Measurements from ENCODE around the gene GNG2.

The GNG2 gene

GRCh38 chr14:51942971-51943370, 82.6 kb downstream of the GNG2 start:
- DNase-seq (ENCODE audit: low read depth) = no peak

DNA sequence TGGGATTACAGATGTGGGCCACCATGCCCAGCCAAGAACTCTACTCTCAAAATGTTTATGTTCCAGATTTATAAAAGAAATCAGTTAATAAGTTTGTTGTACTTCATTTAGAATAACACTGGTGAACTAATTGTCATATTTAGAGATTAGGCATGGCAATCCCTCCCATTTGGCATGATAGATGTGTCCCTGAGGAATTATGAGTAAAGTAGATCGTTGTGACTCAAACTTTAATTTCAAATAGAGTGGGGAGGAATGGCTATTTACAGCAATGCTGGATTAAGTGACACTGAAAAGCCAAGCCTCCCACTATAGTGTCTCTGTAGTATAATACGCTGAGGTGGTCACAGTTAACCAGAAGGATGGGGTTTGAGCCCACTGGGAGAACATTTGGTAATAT, 89.6 kb downstream of the GNG2 start:
- DNase-seq (ENCODE audit: low read depth) = no peak

DNA sequence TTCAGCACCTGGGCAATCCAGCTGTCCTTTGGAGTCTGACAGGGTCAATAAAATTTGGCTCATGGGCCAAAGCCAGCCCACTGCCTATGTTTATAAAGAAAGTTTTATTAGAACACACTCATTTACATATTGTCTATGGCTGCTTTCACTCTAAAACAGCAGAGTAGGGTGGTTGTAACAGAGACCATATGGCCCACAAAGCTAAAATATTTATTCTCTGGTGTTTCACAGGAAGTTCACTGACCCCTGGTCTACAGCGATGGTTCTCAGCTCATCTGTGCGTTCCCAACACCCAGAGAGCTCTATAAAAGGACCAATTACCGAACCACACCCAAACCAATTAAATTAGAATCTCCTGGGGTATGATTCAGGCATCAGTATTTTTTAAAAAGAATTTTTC, 91.2 kb downstream of the GNG2 start:
- no peak for DNase-seq (ENCODE audit: low read depth)

DNA sequence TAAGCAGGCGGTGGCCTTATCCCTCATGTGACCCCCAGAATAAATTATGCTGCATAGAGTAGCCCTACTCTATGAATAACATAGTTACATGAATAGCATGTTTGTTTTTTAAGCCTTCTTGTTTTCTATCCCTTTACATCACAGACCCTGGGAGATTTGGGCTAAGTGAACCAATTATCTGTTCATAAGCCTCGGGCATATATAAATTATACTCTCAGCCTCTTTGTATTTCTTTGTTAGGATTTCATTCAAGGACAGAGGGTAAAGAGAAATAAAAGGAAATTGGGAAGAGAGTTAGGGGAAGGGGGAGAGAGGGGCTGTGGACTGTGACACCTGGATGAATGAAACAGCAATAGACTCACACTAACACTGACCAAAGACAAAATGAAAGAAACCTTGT, 93.6 kb downstream of the GNG2 start:
- no peak for DNase-seq (ENCODE audit: low read depth)

DNA sequence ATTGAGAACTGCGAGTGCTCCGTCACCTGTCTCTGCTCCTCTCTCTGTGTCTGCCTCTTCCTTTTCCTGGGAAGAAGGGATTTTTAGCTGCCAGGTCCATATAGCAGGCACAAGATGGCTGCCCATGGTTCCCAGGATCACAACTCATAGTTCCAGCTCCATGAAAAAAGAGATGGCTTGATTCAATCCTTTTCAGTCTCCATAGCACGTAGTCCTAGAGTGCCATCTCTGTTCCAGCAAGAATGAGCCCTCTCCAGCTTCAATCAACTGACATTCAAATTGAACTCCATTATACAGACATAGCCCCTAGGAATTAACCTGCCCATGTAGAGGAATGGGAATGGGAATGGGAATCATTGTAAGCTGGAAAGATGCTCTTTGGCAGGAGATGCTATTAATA, 94.2 kb downstream of the GNG2 start:
- DNase-seq (ENCODE audit: low read depth) = no peak

- no peak for DNase-seq (ENCODE audit: low read depth)
Measured at GRCh38 chr14:51957950-51958349, 97.5 kb downstream of the GNG2 start.

DNA sequence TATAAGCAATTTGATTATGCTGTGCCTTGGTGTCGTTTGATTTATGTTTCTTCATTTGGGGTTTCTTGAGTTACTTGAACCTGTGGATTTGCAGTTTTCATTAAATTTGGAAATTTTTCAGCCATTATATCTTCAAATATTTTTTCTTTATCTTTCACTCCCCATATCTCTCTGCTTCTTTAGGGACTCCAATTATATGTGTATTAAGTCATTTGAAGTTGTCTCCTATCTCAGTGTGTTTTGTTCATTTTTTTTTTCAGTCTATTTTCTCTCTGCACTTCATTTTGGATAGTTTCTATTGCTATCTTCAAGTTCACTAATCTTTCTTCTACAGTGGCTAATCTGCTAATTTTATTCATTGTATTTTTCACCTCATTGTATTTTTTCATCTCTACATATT, 99.5 kb downstream of the GNG2 start:
- DNase-seq (ENCODE audit: low read depth) = no peak

DNA sequence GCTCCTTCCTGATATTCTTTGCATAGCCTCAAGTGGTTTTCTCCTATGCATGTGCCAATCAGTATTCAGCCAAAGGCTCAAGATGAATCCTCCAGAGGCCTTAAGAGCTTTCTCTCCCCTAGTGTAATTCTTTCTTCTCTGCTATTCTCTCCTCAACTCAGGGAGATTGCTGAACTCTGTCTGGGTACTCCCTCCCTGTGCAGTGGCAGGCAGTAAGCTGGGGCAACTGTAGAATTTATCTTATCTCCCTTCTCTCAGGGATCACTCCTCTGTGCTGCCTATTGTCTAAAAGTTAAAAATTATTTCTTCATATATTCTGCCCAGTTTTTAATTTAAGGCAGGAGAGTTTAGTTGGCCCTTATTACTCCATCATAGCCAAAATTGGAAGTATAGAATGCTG, 100.5 kb downstream of the GNG2 start:
- DNase-seq (ENCODE audit: low read depth) = no peak

- DNase-seq (ENCODE audit: low read depth) = no peak
Measured at GRCh38 chr14:51962711-51963110, 102.3 kb downstream of the GNG2 start.

DNA sequence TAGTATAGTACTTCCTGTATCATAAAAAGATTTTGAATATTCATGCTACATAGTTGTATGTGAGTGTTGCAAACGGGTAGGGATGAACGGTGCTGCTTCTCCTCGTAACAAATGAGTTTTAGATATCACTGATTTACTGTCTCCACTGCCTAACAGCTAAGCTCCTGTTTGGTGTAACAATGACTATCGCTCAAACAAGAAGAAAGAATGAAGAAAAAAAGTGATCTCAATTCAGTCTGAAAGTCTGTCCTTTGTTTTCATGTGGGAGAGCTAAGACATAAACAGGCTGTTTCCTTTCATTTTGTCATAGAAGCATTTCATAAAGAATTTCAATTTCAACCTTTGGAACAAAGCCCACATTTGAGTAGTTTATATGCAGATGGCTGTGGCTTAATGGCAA, 102.9 kb downstream of the GNG2 start:
- no peak for DNase-seq (ENCODE audit: low read depth)

DNA sequence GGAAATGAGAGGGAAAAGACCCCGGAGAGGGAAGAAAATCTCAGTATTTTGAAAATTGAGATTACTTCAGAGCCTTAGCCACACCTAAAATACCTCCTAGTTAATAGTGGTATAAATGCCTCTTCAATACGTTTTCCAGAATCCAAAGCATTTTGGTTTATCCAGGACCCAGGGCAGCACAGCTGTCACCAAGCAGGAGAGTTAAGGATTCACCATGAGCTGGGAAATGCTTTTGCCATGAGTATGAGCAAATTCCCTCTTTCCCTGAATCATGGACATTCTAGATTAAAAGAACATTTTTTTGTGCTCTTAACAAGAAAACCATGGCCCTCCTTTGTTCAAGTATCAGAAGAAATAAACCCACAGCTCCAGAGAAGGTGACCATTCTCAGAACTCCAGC, 107.1 kb downstream of the GNG2 start:
- no peak for DNase-seq (ENCODE audit: low read depth)

DNA sequence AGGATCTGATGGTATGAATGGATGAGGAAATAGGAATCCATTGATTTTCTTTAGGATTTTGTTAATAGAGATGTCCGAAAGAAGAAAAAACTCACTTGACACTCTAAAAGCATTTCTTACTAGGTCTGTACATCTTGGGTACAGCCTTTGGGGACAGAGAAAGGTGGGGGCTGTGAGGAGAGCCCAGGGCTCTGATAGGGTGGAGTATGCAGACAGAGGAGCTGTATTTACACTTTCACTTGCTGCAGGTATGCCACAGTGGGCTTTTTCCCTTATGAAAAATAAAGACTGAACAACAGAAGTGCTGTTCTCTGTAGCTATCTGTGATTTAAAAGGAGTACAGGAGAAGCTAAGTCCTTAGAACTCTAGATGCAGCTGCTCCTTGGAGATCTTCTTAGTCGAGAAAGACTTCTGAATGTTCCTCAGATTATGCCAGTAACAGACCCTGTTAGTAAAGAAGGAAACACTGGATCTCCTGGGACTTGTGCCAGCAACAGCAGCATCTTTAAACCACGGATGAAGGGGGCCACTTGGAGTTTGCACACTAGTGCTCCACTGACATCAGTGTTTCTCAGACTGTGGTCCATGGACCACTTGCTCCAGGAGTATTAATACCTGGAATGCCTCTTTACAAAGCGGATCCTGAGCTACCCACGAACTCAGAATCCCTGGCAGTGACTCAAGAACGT, 109.6 kb downstream of the GNG2 start:
- no peak for DNase-seq (ENCODE audit: low read depth)

- DNase-seq (ENCODE audit: low read depth) = no peak
Measured at GRCh38 chr14:51972566-51972965, 112.2 kb downstream of the GNG2 start.

DNA sequence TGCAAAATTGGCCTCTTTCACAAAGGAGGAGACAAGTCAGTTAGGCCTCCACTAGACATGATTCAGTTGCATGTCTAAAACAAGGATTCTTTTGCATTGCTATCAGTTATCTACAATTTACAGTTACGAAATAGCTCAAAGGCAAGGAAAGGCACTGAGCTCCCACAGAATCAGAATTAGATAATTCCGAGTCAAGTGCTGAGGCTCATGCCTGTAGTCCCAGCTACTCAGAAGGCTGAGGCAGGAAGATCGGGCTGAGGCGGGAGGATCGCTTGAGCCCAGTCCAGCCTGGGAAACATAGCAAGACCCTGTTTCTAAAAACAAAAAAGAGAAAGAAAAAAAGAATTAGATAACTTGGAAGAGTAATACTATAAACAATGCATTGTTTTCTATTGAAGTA, 116.7 kb downstream of the GNG2 start:
- DNase-seq (ENCODE audit: low read depth) = no peak

DNA sequence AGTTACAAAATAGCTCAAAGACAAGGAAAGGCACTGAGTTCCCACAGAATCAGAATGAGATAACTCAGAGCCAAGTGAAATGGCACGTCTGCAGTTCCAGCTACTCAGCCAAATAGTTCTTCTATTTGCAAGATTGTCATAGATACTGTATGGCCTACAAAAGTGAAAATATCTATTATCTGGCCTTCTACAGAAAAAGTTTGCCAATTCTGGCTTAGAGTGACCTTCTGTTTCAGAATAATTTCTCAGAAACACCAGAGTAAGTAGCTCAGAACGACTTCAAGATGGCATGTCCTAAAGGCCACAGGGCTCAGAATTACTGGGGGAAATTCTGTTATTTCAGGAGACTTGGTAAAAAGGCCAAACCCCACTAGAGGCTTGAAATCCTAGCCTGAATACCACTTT, 118.3 kb downstream of the GNG2 start:
- DNase-seq (ENCODE audit: low read depth) = no peak

DNA sequence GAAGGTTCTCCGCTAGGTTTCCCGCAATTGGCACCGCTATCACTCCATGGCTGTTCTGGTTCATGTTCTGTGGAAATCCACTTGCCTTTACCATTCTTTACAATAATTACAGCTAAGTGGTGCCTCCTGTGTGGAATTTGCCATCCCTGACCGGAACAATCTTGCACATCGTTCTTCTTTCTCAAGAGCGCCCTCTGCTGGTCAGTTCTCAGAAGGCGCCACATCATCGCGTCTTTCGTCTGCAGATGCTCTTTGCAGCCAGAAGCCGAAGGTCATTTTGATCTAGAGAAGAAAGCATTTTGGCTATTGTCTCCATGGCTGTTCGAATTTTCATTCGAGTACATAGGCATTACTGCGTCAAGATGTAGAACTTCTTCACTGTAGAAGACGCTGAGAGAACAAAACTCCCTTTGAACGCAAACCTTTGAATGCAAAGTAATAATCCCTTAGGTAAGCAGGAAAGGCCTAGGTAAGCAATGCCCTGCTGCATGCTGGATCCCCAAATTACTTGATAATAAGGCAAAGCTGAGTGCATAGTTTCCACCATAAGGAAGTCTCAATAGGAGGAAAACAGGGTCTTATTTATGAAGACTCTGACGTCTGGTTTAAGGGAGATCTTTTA, 118.8 kb downstream of the GNG2 start:
- peak; percentile 86 for DNase-seq (ENCODE audit: low read depth)

GRCh38 chr14:51981218-51981854, 120.9 kb downstream of the GNG2 start:
- no peak for DNase-seq (ENCODE audit: low read depth)

- no peak for DNase-seq (ENCODE audit: low read depth)
Measured at GRCh38 chr14:51988221-51988620, 127.8 kb downstream of the GNG2 start.

DNA sequence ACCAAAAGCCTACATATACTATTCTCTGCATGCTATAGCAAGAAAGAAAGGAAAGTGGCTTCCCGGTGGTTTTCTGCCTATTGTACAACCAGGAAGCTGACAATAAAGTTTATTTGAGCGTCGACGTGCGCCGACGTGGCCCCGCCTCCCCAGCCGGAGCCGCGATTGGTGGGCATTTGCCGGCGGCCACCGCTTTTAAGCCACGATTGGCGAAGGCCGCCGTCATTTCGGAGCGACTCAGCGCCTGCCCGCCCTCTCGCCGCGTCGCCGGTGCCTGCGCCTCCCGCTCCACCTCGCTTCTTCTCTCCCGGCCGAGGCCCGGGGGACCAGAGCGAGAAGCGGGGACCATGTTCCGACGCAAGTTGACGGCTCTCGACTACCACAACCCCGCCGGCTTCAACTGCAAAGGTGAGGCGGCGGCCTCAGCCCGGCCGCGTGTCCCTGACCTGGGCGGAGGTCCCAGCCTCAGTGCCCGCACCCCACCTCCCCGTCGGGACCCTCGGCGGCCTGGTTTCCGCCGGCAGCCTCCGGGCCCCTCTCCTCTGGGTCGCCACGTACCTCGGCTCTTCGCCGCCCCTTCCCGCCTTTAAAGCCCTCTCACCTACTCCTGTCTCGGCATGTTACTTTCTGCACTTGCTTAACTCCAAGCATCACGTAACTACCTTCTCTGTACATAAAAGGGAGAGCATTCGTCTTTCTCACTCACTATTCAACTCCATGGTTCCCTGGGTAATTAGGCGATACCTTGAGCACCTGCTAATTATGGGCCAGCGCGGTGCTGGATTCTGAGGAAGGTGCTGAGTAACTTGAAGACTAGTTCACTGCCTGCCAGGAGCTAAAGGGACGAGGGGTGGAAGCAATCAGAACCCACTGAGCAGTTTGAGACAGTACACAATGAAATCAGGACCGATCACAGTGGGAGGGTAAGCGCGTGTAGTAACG, 129.2 kb downstream of the GNG2 start, which contains the start of gene RTRAF:
Gene RTRAF (plus strand): TSS at position 254 of the 942 bp plus-strand sequence. CDS start 94 bp downstream, at position 348.
- DNase-seq (ENCODE audit: low read depth) = peak; percentile 80

DNA sequence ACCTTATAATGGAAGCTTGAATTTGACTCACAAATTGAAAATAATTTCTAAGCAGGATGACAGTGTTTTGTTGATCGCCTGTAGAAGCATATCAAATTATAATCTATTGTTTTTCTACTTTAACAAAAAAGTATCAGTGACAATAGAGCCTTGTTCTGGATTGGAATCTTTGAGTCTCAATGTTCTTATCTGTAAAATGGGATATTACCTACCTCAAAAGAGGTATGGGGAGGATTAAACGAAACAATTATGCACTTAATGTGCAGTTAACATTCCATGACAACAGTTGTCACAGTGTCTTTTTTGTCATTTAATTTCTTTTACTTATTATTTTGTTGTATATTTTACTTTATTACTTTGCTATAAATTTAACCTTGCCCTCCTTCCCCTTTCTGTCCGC, 130.1 kb downstream of the GNG2 start:
- no peak for DNase-seq (ENCODE audit: low read depth)

DNA sequence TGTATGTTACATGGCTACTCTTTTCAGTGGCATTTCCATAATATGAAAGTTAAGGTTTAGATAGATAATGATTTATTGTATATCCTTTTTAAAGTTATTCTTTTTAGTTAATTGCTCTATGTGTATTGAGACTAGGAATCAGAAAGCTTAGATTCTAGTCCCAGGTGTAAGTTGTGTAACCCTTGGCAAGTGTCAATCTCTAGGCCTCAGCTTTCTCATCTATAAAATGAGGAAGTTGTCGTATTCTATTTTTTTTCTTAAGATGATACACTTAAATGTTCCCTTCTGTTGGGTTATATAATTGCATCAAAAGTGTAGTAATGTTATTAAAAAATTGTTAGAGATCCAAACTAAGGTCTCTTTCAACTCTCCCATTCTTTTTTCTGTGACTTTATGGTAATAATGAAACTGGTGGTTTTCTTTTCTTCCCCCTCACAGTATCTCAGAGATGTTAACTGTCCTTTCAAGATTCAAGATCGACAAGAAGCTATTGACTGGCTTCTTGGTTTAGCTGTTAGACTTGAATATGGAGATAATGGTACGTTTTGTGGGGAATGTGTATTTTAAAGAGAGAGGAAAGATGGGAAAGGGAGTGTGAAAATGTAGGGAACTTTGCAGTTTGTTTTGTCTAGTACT, 133.0 kb downstream of the GNG2 start:
- no peak for DNase-seq (ENCODE audit: low read depth)

All from stimulated activated CD8-positive, alpha-beta memory T cell treated with anti-CD3 and anti-CD28 coated beads, Interleukin-15, amount 100 ng/mL, for 24 hours (primary cell).